ENCODE results near the gene VPS45. TPM values are rescaled to one million over a fixed set of nuclear protein-coding genes. Genes with fewer than 3 reads are reported as not detected.
A peak's percentile ranks its signal among the peaks of the same experiment; 100 is the strongest.

The VPS45 gene
- total and polyA plus RNA-seq, 2 of the 13 experiments (the other 11 are each of a cell fraction or from before 2014, with no cell fraction given): 15.2 to 25.2 TPM

- peak; percentile 65; the same call in 1 of the 2 replicates for TF ChIP-seq TFE3 (CRISPR knock-in tag; IDR thresholded peaks at IDR 0.05)
- TF ChIP-seq HDAC2 (CRISPR knock-in tag; IDR thresholded peaks at IDR 0.05): 0 out of 2 replicates have a peak, but pooled peaks have one; percentile 16
- peak; percentile 79 for TF ChIP-seq BHLHE40 (IDR thresholded peaks at IDR 0.05; ENCODE audit: low read length)
- TF ChIP-seq BORCS8-MEF2B (CRISPR knock-in tag; IDR thresholded peaks at IDR 0.05): no peak
- 0 out of 2 replicates have a peak, but pooled peaks have one; percentile 27 for TF ChIP-seq HOXA3 (CRISPR knock-in tag; IDR thresholded peaks at IDR 0.05)
- no peak; the same call in 1 of the 2 replicates for TF ChIP-seq PPARG (CRISPR knock-in tag; conservative IDR thresholded peaks at IDR 0.05)
- TF ChIP-seq ZBTB49 (CRISPR knock-in tag; IDR thresholded peaks at IDR 0.05; ENCODE audit: borderline replicate concordance): no peak
- peak; percentile 46 for TF ChIP-seq MNT (IDR thresholded peaks at IDR 0.05)
- TF ChIP-seq ZNF619 (CRISPR knock-in tag; IDR thresholded peaks at IDR 0.05): 0 out of 2 replicates have a peak, but pooled peaks have one; percentile 26
- no peak for TF ChIP-seq FOXJ3 (CRISPR knock-in tag; IDR thresholded peaks at IDR 0.05; ENCODE audit: borderline replicate concordance)
- TF ChIP-seq RNF2 (conservative IDR thresholded peaks at IDR 0.05; ENCODE audit: low read depth): peak; percentile 66
- no peak; a peak in 1 of 4 replicates for TF ChIP-seq MAFK (conservative IDR thresholded peaks at IDR 0.05 in 1 of 2, IDR thresholded peaks at IDR 0.05 in 1 of 2; ENCODE audit: low read length in 2 of 2)
- no peak for TF ChIP-seq ZGPAT (CRISPR knock-in tag; IDR thresholded peaks at IDR 0.05)
- 0 out of 2 replicates have a peak, but pooled peaks have one; percentile 22 for TF ChIP-seq FOXK2 (IDR thresholded peaks at IDR 0.05)
- no peak for TF ChIP-seq GATAD1 (CRISPR knock-in tag; IDR thresholded peaks at IDR 0.05)
- peak; percentile 99 for TF ChIP-seq SRF (IDR thresholded peaks at IDR 0.05; ENCODE audit: low read depth, low read length)
- TF ChIP-seq ZBTB4 (CRISPR knock-in tag; IDR thresholded peaks at IDR 0.05; ENCODE audit: borderline replicate concordance): no peak
- TF ChIP-seq MAX (IDR thresholded peaks at IDR 0.05): peak; percentile 62
These were observed 95.5 kb downstream of the VPS45 start (continued) for GRCh38 chr1:150162862-150163706.

Data from HepG2 (cell line).